Limb (tissue), 2 donors: ENCODE measurements around the gene ERCC4.

Source experiments
- DNase-seq, 2 donors: peaks; one replicate each; pipeline ENCODE4 v3.0.0-alpha.2; 2016; ENCODE audit errors: extremely low spot score in 2 of 2

Gene ERCC4

GRCh38 chr16:13948086-13948485 lies 28.1 kb downstream of the ERCC4 start:
- no peak for DNase-seq

- no peak for DNase-seq
Measured at GRCh38 chr16:13950821-13951547, 31.0 kb downstream of the ERCC4 start.

DNA sequence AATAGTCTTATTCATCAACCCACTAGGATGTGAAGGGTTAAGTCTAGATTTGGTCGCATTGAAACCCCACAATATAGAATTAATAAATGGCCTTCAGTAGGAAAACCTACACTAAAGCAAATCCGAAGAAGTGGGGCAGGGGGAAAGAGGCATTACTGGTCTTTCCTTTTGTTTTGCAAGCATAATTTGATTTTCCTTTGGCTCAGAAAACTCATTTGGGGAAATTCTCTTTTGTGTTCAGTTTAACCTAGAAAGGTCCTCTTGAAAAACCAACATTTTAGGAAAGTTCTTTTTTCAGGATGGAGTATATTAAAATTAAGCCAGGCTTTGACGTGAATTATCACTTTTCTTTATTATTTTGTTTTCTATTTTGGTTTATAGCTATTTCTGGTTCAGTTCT lies 31.7 kb downstream of the ERCC4 start:
- DNase-seq = no peak

- DNase-seq = no peak
Measured at GRCh38 chr16:13953501-13953900, 33.5 kb downstream of the ERCC4 start.

GRCh38 chr16:13956635-13957196 lies 36.8 kb downstream of the ERCC4 start:
- DNase-seq = no peak

DNA sequence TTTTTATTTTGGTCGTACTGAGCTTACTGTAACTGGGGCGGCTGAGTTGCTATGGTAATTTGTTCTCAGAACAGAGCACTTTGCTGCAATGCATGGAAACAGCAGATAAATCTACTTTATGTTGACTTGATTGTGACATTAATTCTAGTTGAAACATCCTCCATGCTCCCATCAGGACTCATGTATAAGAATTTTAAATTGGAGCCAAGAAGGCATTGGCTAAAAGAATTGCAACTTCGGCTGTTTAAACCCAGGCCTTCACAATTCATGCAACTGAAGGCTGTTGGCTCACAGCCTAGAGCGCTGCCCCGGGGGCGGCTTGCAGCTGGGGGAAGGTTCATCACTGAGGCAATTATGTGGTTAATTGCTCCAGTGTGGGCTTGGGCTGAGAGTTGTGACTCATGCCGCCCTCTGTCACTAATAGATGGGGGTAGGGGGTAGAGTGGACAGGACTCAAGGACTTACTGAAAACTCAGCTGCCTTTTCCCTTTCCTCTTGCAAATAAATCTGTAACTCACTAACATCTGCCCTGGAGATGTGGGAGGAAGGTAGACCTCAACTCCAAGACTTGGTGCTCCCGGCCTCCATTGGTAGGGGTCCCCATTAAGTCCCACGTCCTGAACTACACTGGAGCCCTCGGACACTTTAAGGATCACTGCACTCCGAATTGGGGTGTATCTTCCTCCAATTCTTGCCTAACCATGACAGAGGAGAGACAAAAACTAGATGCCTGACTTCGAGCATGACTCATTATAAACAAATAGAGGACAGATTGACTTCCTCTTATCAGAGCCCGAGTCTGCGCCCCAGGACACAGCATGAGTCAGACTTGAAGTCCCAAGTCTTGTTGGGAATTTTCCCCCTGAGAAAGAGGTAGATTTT lies 37.5 kb downstream of the ERCC4 start:
- peak; percentile 61 to 78 for DNase-seq

- no peak for DNase-seq
Measured at GRCh38 chr16:13958474-13958873, 38.5 kb downstream of the ERCC4 start.

GRCh38 chr16:13959626-13960025 lies 39.7 kb downstream of the ERCC4 start:
- no peak for DNase-seq

DNA sequence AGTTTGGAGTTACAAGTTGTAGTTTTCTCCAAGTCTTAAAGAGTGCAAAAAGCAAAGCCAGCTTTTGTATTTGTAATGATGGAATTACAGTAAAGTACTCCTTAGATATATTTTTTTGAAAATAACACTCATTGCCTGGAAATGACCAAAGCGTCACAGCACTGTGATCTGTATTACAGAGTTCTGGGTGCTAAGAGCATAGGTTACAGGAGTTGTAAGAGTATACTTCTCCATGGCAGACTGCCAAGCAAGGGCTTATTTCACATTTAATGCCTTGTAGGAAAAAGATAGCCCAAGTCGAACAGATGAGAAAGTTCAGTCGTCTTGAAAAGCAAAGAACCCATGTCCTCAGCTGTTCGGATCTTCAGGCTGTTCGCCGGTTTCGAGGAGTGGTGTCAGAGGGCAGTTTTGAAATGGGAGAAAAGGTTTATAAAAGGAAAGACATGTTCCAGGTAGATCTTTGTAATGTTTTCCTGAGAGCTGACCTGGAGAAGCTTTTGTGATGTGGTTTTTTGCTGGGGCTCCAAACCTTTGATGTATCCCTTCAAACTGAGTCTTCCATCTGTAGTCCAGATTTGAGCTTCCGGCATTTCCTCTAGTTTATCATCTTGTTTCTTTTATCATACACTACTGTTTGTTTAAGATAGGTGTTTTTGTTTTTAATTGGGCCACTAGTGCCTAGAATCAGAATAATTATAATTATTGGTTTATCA lies 41.3 kb downstream of the ERCC4 start:
- peak; percentile 40 to 58 for DNase-seq

DNA sequence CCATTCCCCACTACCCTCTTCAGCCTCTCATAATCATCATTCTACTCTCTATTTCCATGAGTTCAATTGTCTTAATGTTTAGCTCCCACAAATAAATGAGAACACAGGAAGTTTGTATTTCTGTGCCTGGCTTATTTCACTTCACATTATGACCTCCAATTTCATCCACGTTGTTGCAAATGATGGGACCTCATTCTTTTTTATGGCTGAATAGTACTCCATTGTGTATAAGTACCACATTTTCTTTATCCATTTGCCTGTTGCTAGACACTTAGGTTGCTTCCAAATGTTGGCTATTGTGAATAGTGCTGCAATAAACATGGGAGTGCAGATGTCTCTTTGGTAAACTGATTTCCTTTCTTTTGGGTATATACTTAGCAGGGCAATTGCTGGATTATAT lies 42.3 kb downstream of the ERCC4 start:
- no peak for DNase-seq

DNA sequence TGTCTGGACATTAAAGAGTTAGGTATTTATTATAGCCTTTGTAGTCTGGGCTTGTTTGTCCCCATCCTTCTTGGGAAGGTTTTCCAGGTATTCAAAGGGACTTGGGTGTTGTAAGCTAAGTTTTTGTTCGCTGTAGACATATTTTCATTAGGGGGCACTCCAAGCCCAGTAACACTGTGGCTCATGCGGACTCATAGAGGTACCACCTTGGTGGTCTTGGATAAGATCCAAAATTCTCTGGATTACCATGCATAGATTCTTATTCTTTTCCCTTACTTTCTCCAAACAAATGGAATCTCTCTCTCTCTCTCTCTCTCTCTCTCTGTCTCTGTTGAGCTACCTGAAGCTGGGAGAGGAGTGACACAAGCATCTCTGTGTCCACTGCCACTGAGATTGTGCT lies 48.9 kb downstream of the ERCC4 start:
- no peak for DNase-seq

DNA sequence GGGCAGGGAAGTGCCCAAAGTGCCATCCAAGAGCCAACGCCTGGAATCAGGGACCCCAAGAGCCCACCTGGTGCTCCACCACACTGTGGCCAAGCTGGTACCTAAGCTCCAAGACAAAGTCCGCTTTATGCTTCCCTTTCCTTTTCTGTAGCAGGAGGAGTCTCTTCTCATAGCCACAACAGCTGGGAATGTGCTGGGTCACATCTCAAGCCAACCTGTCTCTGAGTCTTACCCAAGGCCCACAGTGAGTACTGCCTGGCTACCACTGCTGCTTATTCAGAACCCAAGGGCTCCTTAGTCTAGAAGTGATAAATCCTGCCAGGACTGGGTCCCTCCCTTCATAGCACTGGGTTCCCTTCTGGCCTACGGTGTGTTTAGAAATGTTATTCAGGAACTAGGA lies 49.8 kb downstream of the ERCC4 start:
- no peak for DNase-seq

GRCh38 chr16:13970708-13971422 lies 50.9 kb downstream of the ERCC4 start:
- DNase-seq = no peak

- no peak for DNase-seq
Measured at GRCh38 chr16:13973321-13974023, 53.5 kb downstream of the ERCC4 start.

- DNase-seq = no peak
Measured at GRCh38 chr16:13977177-13977576, 57.2 kb downstream of the ERCC4 start.

DNA sequence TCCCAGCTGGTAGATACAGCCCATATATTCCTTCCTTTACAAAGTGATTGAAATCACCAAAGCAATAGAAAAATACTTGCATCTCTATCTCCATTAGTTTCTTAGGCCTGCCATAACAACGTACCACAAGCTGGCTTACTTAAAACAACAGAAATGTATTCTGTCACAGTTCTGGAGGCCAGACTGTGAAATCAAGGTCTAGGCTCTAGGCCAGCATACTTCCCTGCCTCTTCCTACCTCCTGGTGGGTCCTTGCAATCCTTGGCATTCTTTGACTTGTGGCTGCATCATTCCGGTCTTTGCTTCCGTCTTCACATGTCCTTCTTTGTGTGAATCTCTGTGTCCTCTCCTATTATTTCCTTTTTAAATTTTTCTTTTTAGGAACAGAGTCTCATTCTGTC lies 62.5 kb downstream of the ERCC4 start:
- DNase-seq = no peak

DNA sequence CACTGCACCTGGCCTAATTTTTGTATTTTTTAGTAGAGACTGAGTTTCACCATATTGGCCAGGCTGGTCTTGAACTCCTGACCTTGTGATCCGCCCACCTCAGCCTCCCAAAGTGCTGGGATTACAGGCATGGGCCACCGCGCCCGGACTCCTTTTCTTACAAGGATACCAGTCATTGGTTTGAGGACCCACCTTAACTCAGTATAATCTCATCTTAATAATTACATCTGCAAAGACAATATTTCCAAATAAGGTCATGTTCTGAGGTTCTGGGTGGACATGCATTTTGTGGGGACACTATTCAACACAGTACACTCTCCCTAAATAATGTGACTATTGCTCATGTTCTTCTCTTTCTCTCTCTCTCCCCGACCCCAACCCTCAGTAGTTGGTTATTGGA lies 63.7 kb downstream of the ERCC4 start:
- DNase-seq = no peak

GRCh38 chr16:13984794-13985193 lies 64.8 kb downstream of the ERCC4 start:
- DNase-seq = no peak

- no peak for DNase-seq
Measured at GRCh38 chr16:13988038-13988437, 68.1 kb downstream of the ERCC4 start.

DNA sequence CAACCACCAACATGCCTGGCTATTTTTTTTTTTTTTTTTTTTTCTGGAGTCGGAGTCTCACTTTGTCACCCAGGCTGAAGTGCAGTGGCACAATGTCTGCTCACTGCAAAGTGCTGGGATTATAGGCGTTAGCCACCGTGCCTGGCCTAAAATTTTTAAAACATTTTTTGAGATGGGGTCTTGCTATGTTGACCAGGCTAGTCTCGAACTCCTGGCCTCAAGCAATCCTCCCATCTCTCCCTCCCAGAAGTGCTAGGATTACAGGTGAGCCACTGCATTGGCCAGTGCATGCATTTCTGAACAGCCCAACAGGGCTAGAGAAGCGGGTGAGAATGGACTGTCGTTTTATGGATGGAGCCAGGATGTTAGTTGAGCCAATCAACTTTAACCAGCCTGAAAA lies 72.4 kb downstream of the ERCC4 start:
- no peak for DNase-seq

- no peak for DNase-seq
Measured at GRCh38 chr16:13992976-13993375, 73.0 kb downstream of the ERCC4 start.
